HepG2 (cell line): ENCODE data around the gene ZBTB46. TPM values are rescaled to one million over a fixed set of nuclear protein-coding genes. Genes with fewer than 3 reads are reported as not detected.

Experiments
- ARNT2 ChIP-seq: sonication (generic); formaldehyde crosslinking; IDR thresholded peaks from 2 replicates; pipeline ENCODE4 v1.8.0; 2022; ENCODE audit warnings: mild to moderate bottlenecking, low read depth, missing genetic modification reagents, moderate library complexity
- ATF7 ChIP-seq, 2 experiments: fragments of 450-650 bp in 1 of 2; sonication (generic) in 1 of 2; formaldehyde crosslinking in 1 of 2; IDR thresholded peaks; 2 replicates each; pipeline versions ENCODE4 v1.4.0 to v1.6.1; 2016 to 2020; ENCODE audit warnings: antibody characterized with exemption in 1 of 2, mild to moderate bottlenecking in 1 of 2, missing genetic modification reagents in 1 of 2
- CREBL2 ChIP-seq: sonication (generic); formaldehyde crosslinking; IDR thresholded peaks from 2 replicates; pipeline ENCODE4 v1.8.1; 2023; ENCODE audit warnings: missing genetic modification reagents, mild to moderate bottlenecking, borderline replicate concordance
- HCFC1 ChIP-seq: fragments of 150-350 bp; IDR thresholded peaks from 2 replicates; pipeline ENCODE4 v1.6.1; 2014; ENCODE audit warnings: low read depth, low read length
- HNF1B ChIP-seq: sonication (generic); formaldehyde crosslinking; IDR thresholded peaks from 2 replicates; pipeline ENCODE4 v1.5.1; 2020; ENCODE audit warnings: mild to moderate bottlenecking, moderate library complexity, missing genetic modification reagents
- HNF4G ChIP-seq, 2 experiments: sonication (generic) in 1 of 2; formaldehyde crosslinking in 1 of 2; IDR thresholded peaks; 2 replicates each; pipeline versions ENCODE4 v1.4.0 to v1.6.1; 2011 to 2020; ENCODE audit warnings: borderline replicate concordance in 2 of 2, low read depth in 2 of 2, mild to moderate bottlenecking in 2 of 2, low read length in 1 of 2, missing genetic modification reagents in 1 of 2, moderate library complexity in 1 of 2
- IKZF4 ChIP-seq: sonication (generic); formaldehyde crosslinking; IDR thresholded peaks from 2 replicates; pipeline ENCODE4 v1.5.1; 2020; ENCODE audit warnings: borderline replicate concordance, mild to moderate bottlenecking, low read depth, missing genetic modification reagents; ENCODE audit errors: not compliant biosample characterization
- MEIS2 ChIP-seq: sonication (generic); formaldehyde crosslinking; IDR thresholded peaks from 2 replicates; pipeline ENCODE4 v1.9.0; 2021; ENCODE audit warnings: mild to moderate bottlenecking, missing genetic modification reagents
- NRL ChIP-seq: sonication (generic); formaldehyde crosslinking; IDR thresholded peaks from 2 replicates; pipeline ENCODE4 v1.5.0; 2020; ENCODE audit warnings: missing genetic modification reagents, mild to moderate bottlenecking, moderate library complexity, borderline replicate concordance
- PLRG1 ChIP-seq: fragments of 450-650 bp; conservative IDR thresholded peaks from 2 replicates; pipeline ENCODE4 v1.6.1; 2016
- REXO4 ChIP-seq: sonication (generic); formaldehyde crosslinking; IDR thresholded peaks from 2 replicates; pipeline ENCODE4 v1.8.0; 2022; ENCODE audit warnings: missing genetic modification reagents, mild to moderate bottlenecking, borderline replicate concordance
- SETDB1 ChIP-seq: sonication (generic); formaldehyde crosslinking; IDR thresholded peaks from 2 replicates; pipeline ENCODE4 v1.5.1; 2020; ENCODE audit warnings: missing genetic modification reagents, mild to moderate bottlenecking, borderline replicate concordance
- TSC22D2 ChIP-seq: sonication (generic); formaldehyde crosslinking; IDR thresholded peaks from 2 replicates; pipeline ENCODE4 v1.5.1; 2020; ENCODE audit warnings: missing genetic modification reagents, mild to moderate bottlenecking, borderline replicate concordance
- ZFP90 ChIP-seq: sonication (generic); formaldehyde crosslinking; IDR thresholded peaks from 2 replicates; pipeline ENCODE4 v1.8.0; 2022; ENCODE audit warnings: missing genetic modification reagents, mild to moderate bottlenecking, inconsistent platforms, borderline replicate concordance
- ZNF24 ChIP-seq: fragments of 450-650 bp; IDR thresholded peaks from 2 replicates; pipeline ENCODE4 v1.6.1; 2017; ENCODE audit warnings: antibody characterized with exemption, mild to moderate bottlenecking
- ZNF331 ChIP-seq: sonication (generic); formaldehyde crosslinking; IDR thresholded peaks from 2 replicates; pipeline ENCODE4 v1.4.0; 2020; ENCODE audit warnings: missing genetic modification reagents
- ZNF362 ChIP-seq: sonication (generic); formaldehyde crosslinking; IDR thresholded peaks from 2 replicates; pipeline ENCODE4 v1.4.0; 2020; ENCODE audit warnings: missing genetic modification reagents, mild to moderate bottlenecking, borderline replicate concordance
- ZNF749 ChIP-seq: sonication (generic); formaldehyde crosslinking; IDR thresholded peaks from 2 replicates; pipeline ENCODE4 v1.8.0; 2022; ENCODE audit warnings: mild to moderate bottlenecking, missing genetic modification reagents, moderate library complexity, borderline replicate concordance
- ZNF841 ChIP-seq: sonication (generic); formaldehyde crosslinking; IDR thresholded peaks from 2 replicates; pipeline ENCODE4 v1.8.1; 2023; ENCODE audit warnings: missing genetic modification reagents, borderline replicate concordance
- polyA plus RNA-seq, 8 experiments: library from polyadenylated mRNA; depleted of rRNA in 3 of 8; stranded (reverse) in 7 of 8; unstranded in 1 of 8; fragments of >200 nt; fragmentation: Illumina TruSeq in 4 of 8; extraction: Trizol in 4 of 8; gene quantifications; 2 replicates each; pipeline versions ENCODE4 v1.2.1 to v1.2.3, GENCODE V29; 2011 to 2016; ENCODE audit warnings: low read depth in 4 of 8, missing spikeins in 1 of 8, mixed read lengths in 1 of 8; ENCODE audit not compliant: insufficient read depth in 1 of 8
- total RNA-seq, 5 experiments: library from RNA; depleted of rRNA; stranded (reverse); fragments of >200 nt; fragmentation: Illumina TruSeq; extraction: Trizol; gene quantifications; 2 replicates each; pipeline ENCODE4 v1.2.3, GENCODE V29; 2016; ENCODE audit warnings: low read depth in 1 of 5

ZBTB46 gene
- total and polyA plus RNA-seq, 2 of the 13 experiments (the other 11 are each of a cell fraction or from before 2014, with no cell fraction given): 1.6 to 13.5 TPM

GRCh38 chr20:63858393-63859165, 27.5 kb upstream of the ZBTB46 start (continued):
- TF ChIP-seq HNF1B (CRISPR knock-in tag) (no peak; the same call in none of the 2 replicates), ZNF362 (CRISPR knock-in tag) (no peak), ZNF331 (CRISPR knock-in tag) (no peak), ZNF24 (no peak), NRL (peak; percentile 86), HCFC1 (no peak), REXO4 (CRISPR knock-in tag) (no peak), MEIS2 (CRISPR knock-in tag) (no peak; the same call in 1 of the 2 replicates), IKZF4 (no peak), ZNF841 (CRISPR knock-in tag) (no peak), SETDB1 (CRISPR knock-in tag) (0 out of 2 replicates have a peak, but pooled peaks have one; percentile 5), ZNF749 (CRISPR knock-in tag) (no peak), HNF4G (IDR thresholded peaks at IDR 0.05; ENCODE audit: borderline replicate concordance, low read depth, low read length) (no peak), HNF4G (CRISPR knock-in tag; IDR thresholded peaks at IDR 0.05; ENCODE audit: borderline replicate concordance, low read depth) (peak; percentile 83; the same call in 1 of the 2 replicates), ATF7 (IDR thresholded peaks at IDR 0.05) (no peak), ATF7 (CRISPR knock-in tag; IDR thresholded peaks at IDR 0.05) (peak; percentile 1; the same call in 1 of the 2 replicates), TSC22D2 (CRISPR knock-in tag) (no peak), CREBL2 (no peak), PLRG1 (no peak), ARNT2 (CRISPR knock-in tag) (no peak; the same call in 1 of the 2 replicates), ZFP90 (no peak)
